H9 (cell line): ENCODE measurements around the gene FRYL. TPM values are rescaled to one million over a fixed set of nuclear protein-coding genes. Genes with fewer than 3 reads are reported as not detected.

Experiments
- DNase-seq: peaks from one replicate; pipeline ENCODE4 v3.0.0-alpha.2; 2017
- H2AFZ ChIP-seq: one replicate; pipeline ENCODE4 v1.6.1; 2013; ENCODE audit warnings: mild to moderate bottlenecking, low read length, control low read depth, moderate library complexity
- H2AK5ac ChIP-seq: 2 replicates; pipeline ENCODE4 v1.6.1; 2013; ENCODE audit warnings: low read length, control low read depth, mixed read lengths; ENCODE audit not compliant: insufficient read length
- H2BK120ac ChIP-seq: one replicate; pipeline ENCODE4 v1.6.1; 2013; ENCODE audit warnings: low read depth, mild to moderate bottlenecking, low read length, control low read depth, inconsistent platforms; ENCODE audit not compliant: poor library complexity, severe bottlenecking
- H2BK12ac ChIP-seq: 2 replicates; pipeline ENCODE4 v1.6.1; 2013; ENCODE audit warnings: low read length, control low read depth, mixed read lengths, low read depth; ENCODE audit not compliant: insufficient read length
- H2BK15ac ChIP-seq: 2 replicates; pipeline ENCODE4 v1.6.1; 2013; ENCODE audit warnings: low read depth, low read length, control low read depth
- H2BK20ac ChIP-seq: one replicate; pipeline ENCODE4 v1.6.1; 2013; ENCODE audit warnings: low read depth, mild to moderate bottlenecking, low read length, control low read depth, inconsistent platforms; ENCODE audit not compliant: poor library complexity, severe bottlenecking
- H2BK5ac ChIP-seq: 2 replicates; pipeline ENCODE4 v1.6.1; 2013; ENCODE audit warnings: low read length, control low read depth, mixed read lengths; ENCODE audit not compliant: insufficient read length
- H3K14ac ChIP-seq: 2 replicates; pipeline ENCODE4 v1.6.1; 2013; ENCODE audit warnings: low read length, control low read depth; ENCODE audit not compliant: insufficient read depth
- H3K18ac ChIP-seq: 2 replicates; pipeline ENCODE4 v1.6.1; 2013; ENCODE audit warnings: low read depth, mild to moderate bottlenecking, mixed read lengths, low read length, control low read depth; ENCODE audit not compliant: insufficient read length
- H3K23ac ChIP-seq: 2 replicates; pipeline ENCODE4 v1.6.1; 2013; ENCODE audit warnings: low read length, control low read depth, mixed read lengths, low read depth; ENCODE audit not compliant: insufficient read length
- H3K23me2 ChIP-seq: 2 replicates; pipeline ENCODE4 v1.6.1; 2013; ENCODE audit warnings: low read depth, mild to moderate bottlenecking, mixed read lengths, low read length, control low read depth; ENCODE audit not compliant: insufficient read length, poor library complexity, severe bottlenecking
- H3K27ac ChIP-seq: 2 replicates; pipeline ENCODE4 v1.5.1; 2013; ENCODE audit warnings: low read length, control low read depth, mixed read lengths, low read depth; ENCODE audit not compliant: insufficient read length
- H3K27me3 ChIP-seq: 2 replicates; pipeline ENCODE4 v1.6.1; 2013; ENCODE audit warnings: low read length, control low read depth, inconsistent platforms; ENCODE audit not compliant: insufficient read depth
- H3K4ac ChIP-seq: 2 replicates; pipeline ENCODE4 v1.6.1; 2013; ENCODE audit warnings: low read depth, mild to moderate bottlenecking, control low read depth, inconsistent platforms, low read length, moderate library complexity
- H3K4me1 ChIP-seq: 2 replicates; pipeline ENCODE4 v1.6.1; 2013; ENCODE audit warnings: low read length, control low read depth, inconsistent platforms; ENCODE audit not compliant: insufficient read depth
- H3K4me2 ChIP-seq: 2 replicates; pipeline ENCODE4 v1.6.1; 2013; ENCODE audit warnings: low read length, control low read depth, mixed read lengths; ENCODE audit not compliant: insufficient read length, insufficient read depth
- H3K56ac ChIP-seq: 2 replicates; pipeline ENCODE4 v1.6.1; 2013; ENCODE audit warnings: low read depth, mild to moderate bottlenecking, mixed read lengths, low read length, control low read depth; ENCODE audit not compliant: insufficient read length
- H3K79me1 ChIP-seq: 2 replicates; pipeline ENCODE4 v1.6.1; 2013; ENCODE audit warnings: low read depth, mild to moderate bottlenecking, moderate library complexity, low read length, control low read depth, inconsistent platforms; ENCODE audit not compliant: insufficient read depth, poor library complexity, severe bottlenecking
- H3K79me2 ChIP-seq: 2 replicates; pipeline ENCODE4 v1.6.1; 2013; ENCODE audit warnings: low read length, control low read depth, inconsistent platforms; ENCODE audit not compliant: insufficient read depth
- H3K9ac ChIP-seq: 2 replicates; pipeline ENCODE4 v1.6.1; 2013; ENCODE audit warnings: low read length, control low read depth, mixed read lengths; ENCODE audit not compliant: insufficient read length; ENCODE audit errors: extremely low read depth
- H3K9me3 ChIP-seq: one replicate; pipeline ENCODE4 v1.6.1; 2013; ENCODE audit warnings: low read depth, low read length, inconsistent platforms; ENCODE audit not compliant: control insufficient read depth
- H3T11ph ChIP-seq: one replicate; pipeline ENCODE4 v1.6.1; 2013; ENCODE audit warnings: mild to moderate bottlenecking, low read length, control low read depth, inconsistent platforms
- H4K20me1 ChIP-seq: one replicate; pipeline ENCODE4 v1.6.1; 2013; ENCODE audit not compliant: control insufficient read depth, insufficient read length, insufficient read depth
- H4K5ac ChIP-seq: 2 replicates; pipeline ENCODE4 v1.6.1; 2013; ENCODE audit warnings: low read depth, mild to moderate bottlenecking, mixed read lengths, low read length, control low read depth; ENCODE audit not compliant: insufficient read length
- H4K8ac ChIP-seq: replicated peaks from 2 replicates; pipeline ENCODE4 v1.6.1; 2013; ENCODE audit warnings: low read length, control low read depth, mixed read lengths, low read depth; ENCODE audit not compliant: insufficient read length
- H4K91ac ChIP-seq: 2 replicates; pipeline ENCODE4 v1.6.1; 2013; ENCODE audit warnings: low read depth, mild to moderate bottlenecking, moderate library complexity, mixed read lengths, low read length, control low read depth; ENCODE audit not compliant: insufficient read length
- H3K27ac Mint-ChIP-seq, 3 experiments: 2 replicates in 2 of 3; 3 replicates in 1 of 3; pipeline ENCODE4 v1.8.0; 2020 to 2021; ENCODE audit warnings: mixed read lengths in 3 of 3, mild to moderate bottlenecking in 1 of 3, moderate library complexity in 1 of 3
- H3K27me3 Mint-ChIP-seq: 2 replicates; pipeline ENCODE4 v1.8.0; 2021; ENCODE audit warnings: low read depth, mild to moderate bottlenecking, moderate library complexity, mixed read lengths
- H3K36me3 Mint-ChIP-seq, 3 experiments: 2 replicates in 2 of 3; 3 replicates in 1 of 3; pipeline ENCODE4 v1.8.0; 2020 to 2021; ENCODE audit warnings: low read depth in 3 of 3, mixed read lengths in 3 of 3; ENCODE audit not compliant: insufficient read depth in 1 of 3
- H3K4me1 Mint-ChIP-seq, 2 experiments: 2 replicates each; pipeline ENCODE4 v1.8.0; 2020; ENCODE audit warnings: mixed read lengths in 2 of 2
- H3K4me3 Mint-ChIP-seq, 2 experiments: 2 replicates in 1 of 2; 3 replicates in 1 of 2; pipeline ENCODE4 v1.8.0; 2020 to 2021; ENCODE audit warnings: mild to moderate bottlenecking in 2 of 2, mixed read lengths in 2 of 2, moderate library complexity in 1 of 2
- H3K9me3 Mint-ChIP-seq, 2 experiments: 2 replicates in 1 of 2; 3 replicates in 1 of 2; pipeline ENCODE4 v1.8.0; 2020; ENCODE audit warnings: mild to moderate bottlenecking in 2 of 2, mixed read lengths in 2 of 2, moderate library complexity in 1 of 2
- CTCF ChIP-seq: fragments of 200-600 bp; sonication (generic); conservative IDR thresholded peaks from 3 replicates; pipeline ENCODE4 v1.8.0; 2021; ENCODE audit warnings: antibody characterized with exemption, mild to moderate bottlenecking
- WGBS: extraction: QIAGEN DNeasy Blood & Tissue Kit; methylation state at CpG from one replicate; pipeline ENCODE4 v1.1.7; 2013; ENCODE audit warnings: missing lambda C conversion rate, low lambda C conversion rate, mixed read lengths; ENCODE audit not compliant: insufficient read length; ENCODE audit errors: extremely low coverage; 5-methylcytosine and 5-hydroxymethylcytosine counted together
- total RNA-seq: library from RNA; stranded (reverse); gene quantifications from 2 replicates; pipeline ENCODE4 v1.2.1, GENCODE V29; 2021

Gene FRYL
- total RNA-seq, 1 experiment from 2014 or later = 31.5 TPM

DNA sequence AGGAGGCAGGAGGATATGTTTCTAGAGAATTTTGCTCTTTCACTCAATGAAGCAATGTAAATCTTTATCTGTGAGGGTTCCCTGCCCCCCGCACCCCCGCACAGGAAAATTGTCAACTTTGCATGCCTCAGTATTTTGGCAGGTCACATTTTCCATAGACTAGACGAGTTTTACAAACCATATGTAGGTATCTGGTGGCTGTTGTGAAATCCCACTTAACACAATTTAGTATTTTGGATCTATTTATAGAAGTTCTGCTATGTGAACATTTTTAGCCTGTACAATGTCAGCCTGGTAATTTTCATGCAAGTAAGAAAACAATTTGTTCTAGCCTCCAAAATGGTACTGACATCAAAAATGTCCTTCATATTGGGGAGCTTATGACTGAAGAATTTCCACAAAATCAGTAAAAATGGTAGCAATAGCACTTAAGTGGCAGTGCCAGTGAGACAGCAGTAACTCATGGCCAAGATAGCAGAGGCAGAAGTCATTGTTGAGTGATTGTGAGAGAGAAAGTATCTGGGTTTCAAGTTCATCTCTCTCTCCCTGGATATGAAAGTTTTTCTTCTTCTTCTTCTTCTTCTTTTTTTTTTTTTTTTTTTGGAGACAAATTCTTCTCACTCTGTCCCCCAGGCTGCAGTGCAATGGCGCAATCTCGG is 12.4 kb upstream of the FRYL start:
- Histone ChIP-seq H3K14ac (no peak overlapping the region), H2BK12ac (no peak overlapping the region), H3T11ph (no peak overlapping the region), H3K79me2 (no peaks in the 10 kb centered on the region), H2BK20ac (no peak overlapping the region), H3K9ac (no peak overlapping the region), H3K9me3 (no peaks in the 10 kb centered on the region), H2AK5ac (no peak overlapping the region), H3K4me1 (no peaks in the 10 kb centered on the region; the same call in 1 of the 2 replicates), H4K91ac (no peak overlapping the region), H3K23ac (no peak overlapping the region), H4K20me1 (no peaks in the 10 kb centered on the region), H4K8ac (no peak overlapping the region), H2AFZ (no peak overlapping the region), H3K27me3 (no peaks in the 10 kb centered on the region), H3K23me2 (no peaks in the 10 kb centered on the region), H3K27ac (no peak overlapping the region), H2BK120ac (no peak overlapping the region), H3K18ac (no peak overlapping the region), H3K4me2 (no peak overlapping the region), H2BK5ac (no peak overlapping the region), H3K4ac (no peak overlapping the region), H3K56ac (no peak overlapping the region), H2BK15ac (no peak overlapping the region), H4K5ac (no peak overlapping the region), H3K79me1 (no peaks in the 10 kb centered on the region)
- TF ChIP-seq CTCF = no peak
- no peaks in the 10 kb centered on the region for H3K27me3 Mint-ChIP-seq
- no peaks in the 10 kb centered on the region for H3K36me3 Mint-ChIP-seq
- DNase-seq = no peak
- no CpG with 5 or more reads among the region's 5 CpGs for WGBS
- no peak overlapping the region for H3K27ac Mint-ChIP-seq
- H3K4me3 Mint-ChIP-seq = no peak overlapping the region
- peaks cover 9 to 15% of the 10 kb centered on the region in 2 experiments for H3K4me1 Mint-ChIP-seq
- H3K9me3 Mint-ChIP-seq = no peaks in the 10 kb centered on the region
